Epidermal melanocyte (primary cell): ENCODE data around the gene JAKMIP2.
"Not testable (repeated sequence)": the region's sequence is repeated elsewhere in the genome, so short reads cannot be mapped to it uniquely, and the experiment has no call there.

Experiments
- DNase-seq: peaks from one replicate; pipeline ENCODE4 v3.0.0; 2011; ENCODE audit warnings: low spot score; ENCODE audit not compliant: insufficient read length

Gene JAKMIP2

GRCh38 chr5:147560718-147561331, 221.7 kb downstream of the JAKMIP2 start:
- no peak for DNase-seq

GRCh38 chr5:147559749-147560148, 222.8 kb downstream of the JAKMIP2 start:
- no peak for DNase-seq

- no peak for DNase-seq
These were observed 223.7 kb downstream of the JAKMIP2 start for GRCh38 chr5:147558826-147559225.

- no peak for DNase-seq
These were observed 224.4 kb downstream of the JAKMIP2 start for GRCh38 chr5:147557876-147558745.

- DNase-seq, result no peak
These were observed 227.4 kb downstream of the JAKMIP2 start for GRCh38 chr5:147555176-147555575.

- peak; percentile 54 for DNase-seq
These were observed 228.2 kb downstream of the JAKMIP2 start for GRCh38 chr5:147554261-147554817.

- DNase-seq, result not testable (repeated sequence)
These were observed 228.7 kb downstream of the JAKMIP2 start for GRCh38 chr5:147553817-147554216.

- no peak for DNase-seq
These were observed 229.6 kb downstream of the JAKMIP2 start for GRCh38 chr5:147552897-147553296.

GRCh38 chr5:147551677-147552076, 230.9 kb downstream of the JAKMIP2 start:
- no peak for DNase-seq

GRCh38 chr5:147547730-147548129, 234.8 kb downstream of the JAKMIP2 start:
- DNase-seq, result no peak

GRCh38 chr5:147544556-147544955, 238.0 kb downstream of the JAKMIP2 start:
- DNase-seq, result no peak

GRCh38 chr5:147539053-147539452, 243.5 kb downstream of the JAKMIP2 start:
- no peak for DNase-seq

GRCh38 chr5:147538236-147538635, 244.3 kb downstream of the JAKMIP2 start:
- no peak for DNase-seq
